Anterior cingulate cortex (tissue), 58 donors: ENCODE results near the gene PILRA.
"Not testable (repeated sequence)": the region's sequence is repeated elsewhere in the genome, so short reads cannot be mapped to it uniquely, and the experiment has no call there.

Experiments
- DNase-seq, 58 donors: peaks; one replicate each; lab custom pipeline; 2025; lab: John Stamatoyannopoulos, UW

Gene PILRA

DNA sequence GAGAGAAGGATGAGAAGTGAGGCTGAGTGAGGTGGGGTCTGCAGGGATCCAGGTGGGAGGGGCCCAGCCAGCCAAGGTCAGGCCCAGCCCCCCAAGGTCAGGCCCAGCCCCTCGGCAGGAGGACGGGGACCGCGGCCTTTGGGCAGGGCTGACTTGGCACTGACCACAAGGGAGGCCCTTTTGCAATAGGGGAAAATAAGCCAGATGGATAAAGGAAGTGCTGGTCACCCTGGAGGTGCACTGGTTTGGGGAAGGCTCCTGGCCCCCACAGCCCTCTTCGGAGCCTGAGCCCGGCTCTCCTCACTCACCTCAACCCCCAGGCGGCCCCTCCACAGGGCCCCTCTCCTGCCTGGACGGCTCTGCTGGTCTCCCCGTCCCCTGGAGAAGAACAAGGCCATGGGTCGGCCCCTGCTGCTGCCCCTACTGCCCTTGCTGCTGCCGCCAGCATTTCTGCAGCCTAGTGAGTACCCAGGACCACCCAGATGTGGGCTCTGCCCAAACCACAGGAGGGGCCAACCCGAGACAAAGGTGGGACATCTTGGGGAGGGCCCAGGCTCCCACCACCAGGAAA lies at the start of gene PILRA:
Gene PILRA (plus strand): TSS at position 227 of the 571 bp plus-strand sequence. CDS start 170 bp downstream, at position 397.
- peak in 1 of 58 donors; percentile 11 for DNase-seq

DNA sequence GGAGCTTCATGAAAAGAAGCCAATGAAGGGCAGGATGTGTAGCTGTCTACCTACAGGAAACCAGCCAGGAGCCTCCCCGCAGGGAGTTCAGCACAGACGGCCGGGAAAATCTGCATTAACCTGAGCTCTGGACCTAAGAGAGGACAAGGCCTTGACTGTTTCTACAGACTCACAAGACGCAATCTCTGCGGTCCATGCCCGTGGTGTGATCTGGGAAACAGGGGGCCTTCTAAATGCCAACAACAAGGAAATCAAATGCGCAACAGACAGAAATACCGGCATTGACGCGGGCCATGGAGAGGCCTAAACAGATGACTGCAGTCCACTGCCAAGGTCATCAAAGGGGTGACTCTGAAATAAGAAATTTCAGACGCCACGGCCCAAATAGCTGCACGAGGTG lies 49.1 kb upstream of the PILRA start:
- DNase-seq: not testable (repeated sequence)

DNA sequence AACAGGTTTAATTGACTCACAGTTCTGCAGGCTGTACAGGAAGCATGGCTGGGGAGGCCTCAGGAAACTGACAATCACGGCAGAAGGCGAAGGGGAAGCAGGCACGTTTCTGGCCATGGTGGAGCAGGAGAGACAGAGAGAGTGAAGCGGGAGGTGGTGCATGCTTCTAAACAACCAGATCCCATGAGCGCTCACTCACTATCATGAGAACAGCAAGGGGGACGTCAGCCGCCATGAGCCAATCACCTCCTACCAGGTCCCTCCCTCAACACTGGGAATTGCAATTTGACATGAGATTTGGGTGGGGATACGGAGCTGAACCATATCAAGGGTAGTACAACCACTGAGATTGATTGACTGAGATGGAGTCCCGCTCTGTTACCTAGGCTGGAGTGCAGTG lies 47.6 kb upstream of the PILRA start:
- DNase-seq: not testable (repeated sequence)

DNA sequence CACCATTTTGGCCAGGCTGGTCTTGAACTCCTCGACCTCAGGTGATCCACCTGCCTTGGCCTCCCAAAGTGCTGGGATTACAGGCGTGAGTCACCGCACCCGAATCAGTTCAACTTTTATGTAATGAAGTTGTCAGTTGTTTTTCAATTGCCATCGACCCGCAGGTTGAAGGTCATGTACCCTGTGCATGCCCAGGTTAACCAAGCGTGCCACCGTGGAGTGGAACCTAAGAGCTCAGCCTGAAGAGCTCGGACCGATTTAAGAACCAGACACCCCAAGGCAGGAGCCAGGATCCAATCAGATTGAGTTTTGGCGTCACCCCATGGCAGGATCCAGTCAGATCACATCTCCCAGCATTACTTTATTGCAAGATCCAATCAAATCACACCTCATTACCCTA lies 46.4 kb upstream of the PILRA start:
- DNase-seq: not testable (repeated sequence)

DNA sequence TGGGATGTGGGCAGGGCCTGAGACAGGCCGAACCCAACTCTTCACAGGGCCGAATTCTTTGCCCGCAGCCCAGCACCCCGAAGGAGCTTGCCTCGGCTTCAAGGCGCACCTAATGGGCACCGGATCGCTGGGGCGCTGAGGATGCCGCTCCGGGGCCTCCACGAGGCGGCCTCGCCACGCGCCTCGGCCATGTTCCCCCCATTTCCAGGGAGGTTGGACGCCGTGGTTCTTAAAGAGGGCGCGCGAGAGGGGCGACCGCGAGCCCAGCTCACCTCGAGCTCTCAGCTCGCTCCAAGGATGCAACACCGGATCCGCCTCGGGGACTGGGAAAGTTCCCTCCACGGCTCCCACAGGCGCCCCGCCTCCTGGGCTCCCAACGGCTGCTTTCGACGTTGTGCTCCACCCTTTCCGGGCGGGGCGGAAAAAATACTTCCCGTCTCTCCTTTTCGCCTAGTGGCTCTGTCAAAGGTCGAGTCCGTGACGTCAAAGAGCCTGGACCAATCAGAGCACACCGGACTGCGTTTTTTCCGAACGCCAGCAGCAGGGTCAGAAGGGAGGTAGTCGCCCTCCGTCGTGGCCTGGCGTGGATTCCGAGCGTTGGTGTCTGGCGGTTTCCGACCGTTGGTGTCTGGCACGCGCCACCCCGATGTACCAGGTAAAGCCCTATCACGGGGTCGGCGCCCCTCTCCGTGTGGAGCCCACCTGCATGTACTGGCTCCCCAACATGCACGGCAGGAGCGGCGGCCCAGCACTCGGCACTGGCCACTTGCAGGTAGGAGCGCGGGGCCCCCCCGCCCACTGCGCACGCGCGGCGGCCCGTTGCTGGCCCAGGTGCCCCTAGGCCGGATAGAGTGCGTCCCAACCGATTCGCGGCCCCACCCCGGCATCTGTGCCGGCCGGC lies 37.5 kb upstream of the PILRA start:
- DNase-seq: peak; percentile 70 to 97 (median 91)

DNA sequence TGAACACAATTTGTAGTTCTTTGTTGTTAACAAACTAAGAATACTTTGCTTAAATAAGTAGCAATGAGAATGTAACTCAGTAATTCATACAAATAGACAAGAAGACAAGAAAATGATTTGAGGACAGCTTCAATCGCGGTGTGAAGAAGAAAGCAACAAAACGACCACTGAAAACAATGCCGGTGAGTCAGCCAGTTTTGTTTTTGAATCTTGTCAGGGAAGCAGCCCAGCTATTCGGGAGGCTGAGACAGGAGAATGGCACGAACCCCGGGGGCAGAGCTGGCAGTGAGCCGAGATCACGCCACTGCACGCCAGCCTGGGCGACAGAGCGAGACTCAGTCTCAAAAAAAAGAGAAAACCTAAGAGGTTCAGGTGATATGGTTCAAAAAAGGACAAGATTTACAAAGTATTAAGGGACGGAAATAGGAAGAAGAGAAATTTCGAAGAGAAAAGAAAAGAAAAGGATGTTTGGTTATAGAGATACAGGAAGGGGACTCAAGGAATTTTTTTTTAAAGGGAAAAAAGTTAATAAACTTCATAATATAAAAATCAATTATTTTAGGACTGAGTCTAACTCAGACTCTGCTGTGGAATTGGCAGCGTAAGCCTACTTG lies 35.1 kb upstream of the PILRA start:
- not testable (repeated sequence) for DNase-seq

DNA sequence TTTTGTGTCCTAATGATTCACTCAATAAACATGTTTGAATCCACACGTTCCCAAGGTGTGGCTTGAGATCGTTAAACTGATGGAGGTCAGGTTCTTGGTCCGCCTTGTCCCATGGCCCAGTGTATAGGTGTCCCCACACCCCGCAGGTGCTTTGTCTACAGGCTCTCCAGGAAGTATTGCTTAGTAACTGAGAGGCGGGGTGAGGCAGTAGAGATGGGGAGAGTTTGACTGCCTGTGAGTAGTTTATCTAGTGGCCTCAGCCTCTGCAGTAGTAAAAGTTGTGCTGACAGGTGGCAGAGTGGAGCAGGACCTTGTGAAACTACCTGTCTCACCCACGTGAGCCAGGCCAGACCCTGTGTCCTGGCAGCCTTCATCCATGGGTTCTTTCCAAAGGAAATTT lies 32.0 kb upstream of the PILRA start:
- DNase-seq: not testable (repeated sequence)

DNA sequence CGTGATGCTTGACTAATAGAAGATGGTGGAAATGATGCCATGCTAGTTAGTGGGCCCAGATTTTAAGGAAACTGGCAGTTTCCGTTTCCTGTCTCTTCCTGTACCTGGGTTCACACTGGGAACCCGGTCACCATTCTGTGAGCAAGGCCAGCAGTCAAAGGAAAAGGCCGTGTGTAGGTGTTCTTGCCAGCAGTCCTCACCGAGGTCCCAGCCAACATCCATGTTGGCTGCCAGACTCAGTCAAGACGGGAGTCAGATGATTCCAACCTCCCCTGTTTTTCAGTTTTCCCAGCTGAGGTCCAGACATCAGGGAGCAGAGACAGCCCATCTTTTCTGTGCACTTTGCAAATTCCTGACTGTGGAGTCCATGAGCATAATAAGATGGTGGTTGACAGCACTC lies 30.5 kb upstream of the PILRA start:
- DNase-seq: peak in 2 of 58 donors; percentile 10 to 18

DNA sequence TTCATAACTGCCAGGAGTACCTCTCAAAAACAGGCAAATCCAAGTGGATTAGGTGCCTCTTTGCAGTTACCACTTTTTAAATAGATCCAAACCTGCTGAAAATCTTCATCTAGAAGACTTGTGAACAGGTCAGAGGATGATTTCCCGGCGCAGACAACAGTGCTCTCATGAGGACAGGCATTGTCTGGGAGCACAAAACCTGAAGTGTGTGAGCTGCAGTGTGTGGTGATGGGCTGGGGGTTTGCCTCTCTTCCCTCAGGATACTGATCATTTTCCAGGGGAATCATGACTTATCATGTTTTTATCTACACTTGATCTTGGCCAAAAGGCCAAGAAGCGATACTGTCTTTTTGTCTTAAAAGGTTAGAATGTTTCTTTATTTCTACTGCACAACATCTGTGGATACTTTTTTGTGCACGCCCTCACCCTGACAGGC lies 29.1 kb upstream of the PILRA start:
- DNase-seq: not testable (repeated sequence)

DNA sequence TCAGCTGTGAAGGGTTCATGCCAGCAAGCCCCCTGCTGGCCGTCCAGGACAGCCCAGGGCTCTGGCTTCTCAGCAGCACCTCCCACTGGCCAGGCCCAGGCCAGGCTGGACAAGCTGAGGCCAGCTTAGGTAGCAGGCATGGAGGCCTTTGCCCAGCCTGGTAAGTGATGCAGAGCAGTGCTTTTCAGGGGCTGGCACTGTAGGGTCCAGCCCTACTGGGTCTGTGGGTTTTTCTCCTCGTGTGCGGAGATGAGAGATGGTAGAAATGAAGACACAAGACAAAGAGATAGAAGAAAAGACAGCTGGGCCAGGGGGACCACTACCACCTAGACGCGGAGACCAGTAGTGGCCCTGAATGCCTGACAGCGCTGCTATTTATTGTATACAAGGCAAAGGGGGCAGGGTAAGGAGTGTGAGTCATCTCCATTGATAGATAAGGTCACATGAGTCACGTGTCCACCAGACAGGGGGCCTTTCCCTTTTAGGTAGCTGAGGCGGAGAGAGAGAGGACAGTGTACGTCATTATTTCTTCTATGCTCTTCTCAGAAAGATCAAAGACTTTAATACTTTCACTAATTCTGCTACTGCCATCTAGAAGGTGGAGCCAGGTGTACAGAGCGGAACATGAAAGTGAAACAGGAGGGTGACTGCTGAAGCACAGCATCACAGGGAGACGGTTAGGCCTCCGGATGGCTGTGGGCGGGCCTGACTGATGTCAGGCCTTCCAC lies 28.6 kb upstream of the PILRA start:
- peak in 4 of 58 donors; percentile 20 to 56 (median 26) for DNase-seq

DNA sequence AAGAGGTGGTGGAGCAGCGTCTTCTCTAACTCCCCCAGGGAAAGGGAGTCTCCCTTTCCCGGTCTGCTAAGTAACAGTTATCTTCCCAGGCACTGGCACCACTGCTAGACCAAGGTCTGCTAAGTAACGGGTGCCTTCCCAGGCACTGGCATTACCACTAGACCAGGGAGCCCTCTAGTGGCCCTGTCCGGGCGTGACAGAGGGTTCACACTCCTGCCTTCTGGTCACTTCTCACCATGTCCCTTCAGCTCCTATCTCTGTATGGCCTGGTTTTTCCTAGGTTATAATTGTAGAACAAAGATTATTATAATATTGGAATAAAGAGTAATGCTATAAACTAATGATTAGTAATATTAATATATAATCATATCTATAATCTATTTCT lies 28.0 kb upstream of the PILRA start:
- peak in 50 of 58 donors; percentile 12 to 85 (median 56) for DNase-seq

DNA sequence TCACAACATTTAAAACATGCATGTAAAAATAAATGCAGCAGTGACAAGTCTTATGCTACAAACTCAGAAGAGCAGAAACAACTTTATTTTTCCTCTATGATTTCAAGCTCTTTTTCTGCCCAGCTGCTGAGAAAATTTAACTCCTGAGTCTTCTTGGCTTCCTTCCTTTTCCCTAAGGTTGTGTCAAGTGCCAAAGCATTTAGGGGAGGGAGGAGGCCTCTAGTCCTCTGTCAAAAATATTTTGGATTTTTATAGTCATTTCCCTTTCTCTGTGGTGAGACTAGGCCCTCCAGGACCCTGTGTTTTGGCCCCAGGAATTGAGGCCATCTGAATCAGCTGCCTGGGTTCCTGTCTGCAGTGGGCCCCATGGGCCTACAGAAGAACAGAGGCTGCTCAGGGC lies 26.4 kb upstream of the PILRA start:
- no peak for DNase-seq

DNA sequence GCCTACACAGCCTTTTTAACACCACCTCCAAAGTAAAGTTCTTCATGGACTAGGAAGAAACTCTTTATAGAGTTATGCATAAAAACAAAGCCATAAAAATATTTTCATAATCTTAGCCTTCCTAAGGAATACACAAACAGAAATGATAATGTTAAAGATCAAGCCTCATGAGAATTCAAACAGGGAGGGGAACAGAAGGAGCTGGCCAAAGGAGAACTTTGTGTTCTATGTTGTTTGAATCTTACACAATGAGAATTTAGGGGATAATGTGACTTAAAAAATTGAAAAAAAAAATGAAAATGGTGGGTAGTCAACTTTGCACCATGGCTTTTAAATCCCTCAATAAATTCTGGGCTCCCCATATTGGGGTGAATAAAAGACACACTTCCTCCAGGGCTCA lies 24.5 kb upstream of the PILRA start:
- DNase-seq: no peak

DNA sequence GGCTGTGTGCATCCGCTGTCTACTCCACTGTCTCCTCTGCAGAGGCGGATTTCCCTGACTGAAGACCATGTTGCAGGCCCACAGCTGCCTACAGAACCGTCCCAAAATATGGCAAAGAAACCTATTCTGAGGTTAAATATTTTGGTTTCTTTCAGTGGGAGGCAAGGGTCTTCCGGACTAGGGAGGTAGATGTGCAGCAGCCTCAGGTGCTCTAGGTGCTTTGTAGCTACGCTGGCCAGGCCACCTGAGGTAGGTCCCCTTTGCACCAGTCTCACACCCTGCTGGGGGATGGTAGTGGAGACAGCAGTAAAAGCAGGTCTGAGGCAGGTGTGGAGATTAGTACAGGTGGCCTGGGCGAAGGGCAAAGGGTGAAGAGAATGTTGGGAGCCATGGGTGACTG lies 23.5 kb upstream of the PILRA start:
- DNase-seq: no peak

DNA sequence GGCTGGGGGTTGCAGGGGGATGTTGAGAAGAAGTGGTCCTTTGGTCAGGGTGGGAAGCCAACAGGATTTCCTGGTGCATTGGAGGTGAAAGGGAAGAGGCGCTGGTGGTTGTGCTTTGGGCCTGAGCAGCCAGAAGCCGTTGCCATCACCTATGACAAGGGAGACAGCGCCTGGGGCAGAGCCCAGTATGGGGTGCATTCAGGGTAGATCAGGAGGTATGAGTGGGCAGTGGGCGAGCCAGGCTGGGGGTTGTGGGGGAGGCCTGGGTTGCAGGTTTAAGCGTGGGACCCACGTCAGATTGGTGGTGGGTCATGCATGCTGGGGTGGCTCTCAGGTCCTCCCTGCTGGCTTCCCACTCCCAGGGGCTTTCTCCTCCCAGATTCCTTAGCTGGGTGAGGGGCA lies 21.6 kb upstream of the PILRA start:
- DNase-seq: no peak

DNA sequence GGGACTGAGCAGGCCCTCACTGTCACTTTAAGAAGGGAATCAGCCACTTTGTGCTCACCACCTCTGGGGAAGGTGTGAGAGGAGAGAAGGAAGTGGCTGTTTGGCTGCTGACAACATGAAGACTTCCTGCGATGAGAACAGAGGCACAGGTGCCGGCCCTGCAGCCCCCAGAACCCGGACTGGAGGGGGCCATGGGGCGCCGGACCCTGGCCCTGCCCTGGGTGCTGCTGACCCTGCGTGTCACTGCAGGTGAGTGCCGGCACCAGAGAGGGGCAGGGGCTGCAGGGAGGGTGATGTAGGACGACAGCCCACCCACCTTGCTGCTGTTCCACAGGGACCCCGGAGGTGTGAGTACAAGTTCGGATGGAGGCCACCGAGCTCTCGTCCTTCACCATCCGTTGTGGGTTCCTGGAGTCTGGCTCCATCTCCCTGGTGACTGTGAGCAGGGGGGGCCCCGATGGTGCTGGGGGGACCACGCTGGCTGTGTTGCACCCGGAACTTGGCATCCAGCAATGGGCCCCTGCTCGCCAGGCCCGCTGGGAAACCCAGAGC lies 21.0 kb upstream of the PILRA start:
- not testable (repeated sequence) for DNase-seq

DNA sequence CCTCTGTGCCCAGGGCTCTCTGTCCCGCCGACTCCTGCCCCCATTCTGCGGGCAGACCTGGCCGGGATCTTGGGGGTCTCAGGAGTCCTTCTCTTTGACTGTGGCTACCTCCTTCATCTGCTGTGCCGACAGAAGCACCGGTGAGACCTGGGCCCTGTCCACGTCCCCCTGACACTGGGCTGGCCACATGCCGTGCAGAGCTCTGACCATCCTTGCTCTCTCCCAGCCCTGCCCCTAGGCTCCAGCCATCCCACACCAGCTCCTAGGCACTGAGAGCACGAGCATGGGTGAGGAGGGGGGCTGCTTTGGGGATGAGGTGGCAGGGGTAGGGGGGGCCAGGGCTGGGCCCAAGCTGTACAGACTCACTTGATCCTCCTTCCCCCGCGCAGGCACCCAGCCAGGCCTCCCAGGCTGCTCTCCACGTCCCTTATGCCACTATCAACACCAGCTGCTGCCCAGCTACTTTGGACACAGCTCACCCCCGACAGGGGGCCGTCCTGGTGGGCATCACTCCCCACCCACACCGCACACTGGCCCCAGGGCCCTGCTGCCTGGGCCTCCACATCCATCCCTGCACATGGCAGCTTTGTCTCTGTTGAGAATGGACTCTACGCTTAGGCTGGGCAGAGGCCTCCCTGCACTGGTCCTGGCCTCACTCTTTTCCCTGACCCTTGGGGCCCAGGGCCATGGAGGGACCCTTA lies 20.2 kb upstream of the PILRA start:
- DNase-seq: no peak

DNA sequence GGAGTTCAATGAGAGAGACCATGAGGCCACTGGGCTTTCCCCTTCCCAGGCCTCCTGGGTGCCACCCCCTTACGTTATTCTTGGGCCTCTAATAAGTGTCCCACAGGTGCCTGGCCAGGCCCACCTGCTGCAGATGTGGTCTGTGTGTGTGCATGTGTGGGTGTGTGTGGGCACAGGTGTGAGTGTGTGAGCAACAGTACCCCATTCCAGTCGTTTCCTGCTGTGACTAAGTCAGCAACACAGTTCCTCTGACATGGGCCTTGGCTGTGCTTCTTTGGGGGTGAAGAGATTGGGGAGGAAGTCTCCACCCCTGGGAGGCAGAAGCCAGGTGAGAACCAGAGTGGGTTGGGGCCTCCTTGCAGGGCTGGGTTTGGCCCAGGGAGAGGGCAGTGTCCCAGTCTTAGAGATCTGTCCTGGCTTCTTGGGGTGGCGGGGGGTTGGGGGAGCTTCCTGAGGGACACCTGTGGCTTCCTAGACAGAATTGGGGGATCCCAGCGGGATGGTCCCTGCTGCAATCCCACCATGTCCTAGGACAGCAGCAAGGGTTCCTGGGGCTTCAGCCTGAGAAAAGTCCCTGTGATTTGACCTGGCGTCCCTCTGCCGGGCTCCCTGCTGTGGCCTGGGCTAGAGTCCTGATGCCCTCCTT lies 19.5 kb upstream of the PILRA start:
- no peak for DNase-seq

DNA sequence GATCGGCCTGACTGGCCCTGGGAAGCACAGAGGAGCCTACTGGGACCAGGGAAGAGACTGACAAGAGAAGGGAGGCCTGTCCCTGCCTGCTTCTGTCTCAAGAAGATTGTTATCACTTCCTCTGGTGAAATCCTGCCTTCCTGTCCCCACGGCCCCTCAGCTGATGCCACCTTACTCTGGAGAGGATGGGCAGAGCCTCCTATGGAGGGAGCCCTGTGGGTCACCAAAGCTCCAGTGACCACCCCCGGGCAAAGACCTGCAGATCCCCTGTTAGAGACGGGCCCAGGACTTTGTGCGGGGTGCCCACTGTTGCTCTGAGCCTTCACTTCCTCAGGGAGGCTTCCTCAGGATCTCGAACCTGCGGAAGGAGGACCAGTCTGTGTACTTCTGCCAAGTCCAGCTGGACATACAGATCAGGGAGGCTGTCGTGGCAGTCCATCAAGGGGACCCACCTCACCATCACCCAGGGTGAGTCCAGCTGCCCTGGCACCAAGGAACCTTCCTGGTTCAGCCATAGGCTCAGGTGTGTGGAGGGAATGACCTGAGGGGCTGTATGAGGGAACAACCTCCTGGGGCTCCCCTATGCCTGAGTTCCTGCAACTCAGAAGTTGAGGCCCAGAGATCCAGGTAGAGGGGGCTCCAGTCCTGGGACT lies 16.7 kb upstream of the PILRA start:
- DNase-seq: no peak
